HT-29 (cell line): ENCODE data around the gene ZNF438. TPM values are rescaled to one million over a fixed set of nuclear protein-coding genes. Genes with fewer than 3 reads are reported as not detected.
"Not testable (repeated sequence)": the region's sequence is repeated elsewhere in the genome, so short reads cannot be mapped to it uniquely, and the experiment has no call there.

Experiments
- DNase-seq: peaks from one replicate; pipeline ENCODE4 v3.0.0-alpha.2; 2015; ENCODE audit warnings: low spot score
- total RNA-seq: library from RNA; depleted of rRNA; stranded (reverse); fragments of >200 nt; shearing (Covaris generic); gene quantifications from 2 replicates; pipeline ENCODE4 v1.2.3, GENCODE V29; 2014; rRNA removed

Gene ZNF438, protein sequence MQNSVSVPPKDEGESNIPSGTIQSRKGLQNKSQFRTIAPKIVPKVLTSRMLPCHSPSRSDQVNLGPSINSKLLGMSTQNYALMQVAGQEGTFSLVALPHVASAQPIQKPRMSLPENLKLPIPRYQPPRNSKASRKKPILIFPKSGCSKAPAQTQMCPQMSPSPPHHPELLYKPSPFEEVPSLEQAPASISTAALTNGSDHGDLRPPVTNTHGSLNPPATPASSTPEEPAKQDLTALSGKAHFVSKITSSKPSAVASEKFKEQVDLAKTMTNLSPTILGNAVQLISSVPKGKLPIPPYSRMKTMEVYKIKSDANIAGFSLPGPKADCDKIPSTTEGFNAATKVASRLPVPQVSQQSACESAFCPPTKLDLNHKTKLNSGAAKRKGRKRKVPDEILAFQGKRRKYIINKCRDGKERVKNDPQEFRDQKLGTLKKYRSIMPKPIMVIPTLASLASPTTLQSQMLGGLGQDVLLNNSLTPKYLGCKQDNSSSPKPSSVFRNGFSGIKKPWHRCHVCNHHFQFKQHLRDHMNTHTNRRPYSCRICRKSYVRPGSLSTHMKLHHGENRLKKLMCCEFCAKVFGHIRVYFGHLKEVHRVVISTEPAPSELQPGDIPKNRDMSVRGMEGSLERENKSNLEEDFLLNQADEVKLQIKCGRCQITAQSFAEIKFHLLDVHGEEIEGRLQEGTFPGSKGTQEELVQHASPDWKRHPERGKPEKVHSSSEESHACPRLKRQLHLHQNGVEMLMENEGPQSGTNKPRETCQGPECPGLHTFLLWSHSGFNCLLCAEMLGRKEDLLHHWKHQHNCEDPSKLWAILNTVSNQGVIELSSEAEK
- total RNA-seq: 1.2 and 1.6 TPM in 2 replicates

DNA sequence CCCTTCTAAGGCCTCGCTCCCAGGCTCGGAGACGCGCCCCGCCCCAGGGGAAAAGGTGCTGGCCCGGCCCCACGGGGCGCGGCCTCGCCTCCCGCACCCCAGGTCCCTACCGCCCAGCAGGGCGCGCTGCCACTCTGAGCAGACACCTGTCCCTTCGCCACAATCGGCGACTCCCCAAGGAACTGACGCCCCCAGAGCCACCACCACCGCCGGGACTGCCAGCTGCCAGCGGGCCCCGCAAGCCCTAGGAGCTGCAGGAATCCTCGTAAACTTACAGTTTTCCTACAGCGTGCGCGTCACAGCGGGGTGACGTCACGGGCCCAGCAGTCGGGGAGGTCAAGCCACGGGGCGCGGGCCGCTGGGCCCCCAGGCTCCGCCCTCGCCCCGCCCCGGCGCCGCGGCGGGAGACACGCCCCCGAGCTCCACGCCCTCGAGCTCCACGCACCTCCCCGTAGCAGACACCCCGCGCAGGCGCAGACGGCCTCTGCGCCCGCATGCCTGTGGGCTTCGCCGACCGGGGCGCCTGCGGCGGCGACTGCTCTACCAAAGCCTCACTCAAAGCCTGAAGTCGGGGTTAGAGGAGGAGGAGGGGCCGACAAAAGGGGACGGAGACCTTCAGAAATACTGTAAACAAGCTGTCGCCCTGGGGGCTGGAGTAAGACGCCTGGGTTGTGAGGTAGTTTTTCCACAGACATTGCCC is at the start of gene ZNF438:
Gene ZNF438, minus strand, starts transcription at position 308 of the 700 bp plus-strand sequence. CDS start 154,831 bp downstream, outside the sequence.
- peak; percentile 92 for DNase-seq

DNA sequence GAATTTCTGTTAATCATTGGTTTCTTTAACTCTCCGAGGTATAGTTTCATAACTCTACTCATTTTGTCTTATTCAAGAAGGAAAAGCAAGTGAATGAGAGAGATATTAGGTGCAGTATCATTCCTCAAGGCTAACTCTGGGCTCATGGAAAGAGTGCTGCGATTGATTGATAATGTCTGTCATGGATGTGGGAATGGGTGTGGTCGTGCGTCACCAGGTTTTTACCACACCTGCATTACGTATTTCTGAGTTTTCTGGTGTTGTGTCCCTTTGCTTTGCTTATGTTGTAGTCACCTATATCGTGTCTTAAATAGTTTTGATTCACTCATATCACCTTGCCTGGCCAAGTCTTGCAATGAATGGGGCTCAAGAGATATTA is 44.9 kb upstream of the ZNF438 start:
- no peak for DNase-seq

DNA sequence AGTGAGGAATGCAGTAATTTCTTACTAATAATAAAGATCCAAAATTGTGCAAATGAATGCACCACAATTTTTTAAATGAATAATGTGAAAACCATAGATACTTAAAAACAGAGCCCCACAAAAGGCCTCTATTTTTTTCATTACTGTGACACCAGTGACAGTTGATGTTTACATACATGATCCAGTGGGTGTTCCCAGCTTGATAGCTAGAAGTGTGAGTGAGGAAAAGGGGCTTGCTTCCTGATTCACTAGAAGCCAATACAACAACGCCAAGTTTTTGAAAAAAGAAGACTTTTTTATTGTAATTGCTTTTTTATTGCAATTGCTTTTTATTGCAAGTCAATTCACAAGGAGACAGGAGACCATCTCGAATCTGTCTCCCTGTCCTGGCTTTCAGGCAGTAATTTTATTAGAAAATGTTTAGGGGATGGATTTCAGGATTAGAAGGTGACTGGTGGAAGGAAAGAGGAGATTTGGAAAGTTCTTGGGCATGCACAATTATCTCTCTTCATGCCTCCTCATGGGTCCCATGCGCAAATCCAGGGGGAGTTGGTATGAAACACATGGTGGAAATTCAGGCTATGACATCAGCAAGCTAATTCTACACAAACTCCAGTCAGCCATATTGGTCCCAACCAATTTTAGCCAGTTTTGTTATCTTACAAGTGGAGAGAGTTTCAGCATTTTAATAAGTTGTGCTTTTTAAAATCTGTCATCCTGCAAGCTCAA is 44.4 kb upstream of the ZNF438 start:
- DNase-seq: no peak

DNA sequence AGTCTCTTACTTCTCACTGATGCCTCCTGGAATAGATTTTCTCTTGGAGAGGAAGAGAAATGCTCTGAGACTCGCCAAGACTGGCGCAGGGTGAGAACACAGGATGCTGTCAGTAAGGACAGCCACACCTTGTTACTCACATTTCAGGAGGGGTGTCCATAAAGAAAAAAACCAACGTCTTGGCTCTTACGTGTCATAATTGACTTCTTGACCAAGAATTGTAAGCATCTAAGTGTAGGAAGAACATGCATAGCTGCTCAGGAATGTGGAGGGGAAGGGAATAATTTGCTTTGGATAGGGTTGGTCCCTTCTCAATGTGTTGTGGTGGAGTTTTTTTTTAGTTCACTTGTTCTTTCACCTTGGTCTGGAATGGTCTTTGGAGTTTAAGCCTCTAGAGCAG is 43.8 kb upstream of the ZNF438 start:
- DNase-seq: no peak

DNA sequence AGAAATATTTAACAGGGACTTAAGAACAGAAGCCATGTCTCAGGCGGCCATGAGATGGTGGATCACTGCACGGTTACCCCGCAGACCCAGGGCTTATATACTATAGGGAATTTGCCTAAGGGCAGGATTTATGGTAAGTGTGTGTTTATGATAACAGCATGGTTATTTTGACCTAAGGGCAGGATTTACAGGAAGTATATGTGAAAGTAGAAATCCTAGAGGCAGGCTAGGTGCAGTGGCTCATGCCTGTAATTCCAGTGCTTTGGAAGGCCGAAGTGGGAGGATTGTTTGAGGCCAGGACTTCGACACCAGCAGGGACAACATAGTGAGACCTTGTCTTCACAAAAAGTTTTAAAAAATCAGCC is 43.0 kb upstream of the ZNF438 start:
- DNase-seq: no peak

DNA sequence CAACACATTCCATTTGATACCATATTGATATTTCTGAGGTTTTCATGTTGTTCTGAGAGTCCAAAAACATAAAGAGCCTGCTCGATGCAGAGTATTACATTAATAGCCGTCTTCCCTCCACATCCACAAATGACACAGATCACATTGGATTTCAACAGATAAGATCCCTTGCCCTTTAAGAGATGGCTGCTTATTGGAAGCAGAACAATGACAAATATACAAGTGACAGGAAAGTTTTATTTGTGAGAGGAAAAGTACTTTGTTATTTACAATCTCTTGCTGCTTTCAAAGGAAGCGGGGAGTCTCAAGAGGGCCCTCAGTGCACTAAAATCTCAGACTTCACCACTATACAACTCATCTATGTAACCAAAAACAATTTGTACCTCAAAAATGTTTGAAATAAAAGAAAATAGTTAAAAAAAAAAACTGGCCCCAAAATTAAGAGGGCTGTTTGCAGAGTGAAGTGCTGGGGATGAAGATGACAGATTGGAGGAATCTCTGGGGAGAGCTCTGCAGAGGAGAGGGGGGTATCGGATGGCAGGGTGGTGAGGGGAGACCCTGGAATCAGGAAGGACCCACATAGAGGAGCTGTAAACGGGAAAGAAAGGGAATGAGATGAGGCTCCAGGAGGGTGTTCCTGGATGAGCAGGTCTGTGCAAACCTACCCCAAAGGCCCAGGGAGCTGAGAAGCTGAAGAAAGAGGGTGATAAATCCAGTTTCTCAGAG is 42.5 kb upstream of the ZNF438 start:
- no peak for DNase-seq

DNA sequence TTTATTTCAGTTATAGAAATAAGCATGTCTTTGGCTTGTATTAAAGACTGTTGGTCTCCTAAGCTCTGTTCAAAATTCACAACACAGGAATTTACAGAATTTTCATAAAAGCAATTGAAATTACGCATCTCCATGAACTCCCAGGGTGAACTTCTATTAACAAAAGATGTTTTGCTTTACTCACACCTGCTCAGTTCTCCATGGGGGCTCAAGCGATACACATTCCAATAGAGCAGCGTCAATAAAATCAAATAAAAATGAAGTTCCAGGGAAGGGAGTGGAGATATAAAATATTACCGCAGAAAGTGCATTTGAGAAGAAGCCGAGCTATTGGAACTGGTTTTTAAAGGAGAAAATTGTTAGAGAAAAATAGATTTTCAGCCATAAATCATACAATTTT is 41.5 kb upstream of the ZNF438 start:
- DNase-seq: no peak

DNA sequence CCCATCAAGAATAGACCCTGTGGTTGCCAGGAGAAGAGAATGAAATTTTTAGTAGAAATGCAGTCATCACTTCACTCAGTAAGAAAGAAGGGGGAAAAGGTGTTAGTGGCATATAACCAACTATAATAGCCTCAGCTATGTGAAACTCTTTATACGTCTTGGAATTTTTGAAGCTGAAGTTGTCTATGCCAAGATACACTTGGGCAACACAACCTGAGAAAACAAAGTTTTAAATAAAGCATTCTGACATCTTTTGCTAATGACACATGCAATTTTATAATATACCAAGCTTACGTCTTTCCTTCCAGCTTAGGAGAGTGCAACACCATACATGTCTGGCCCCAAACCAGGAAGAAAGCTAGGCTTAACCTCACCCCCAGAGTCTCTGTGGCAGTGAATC is 40.8 kb upstream of the ZNF438 start:
- DNase-seq: no peak

DNA sequence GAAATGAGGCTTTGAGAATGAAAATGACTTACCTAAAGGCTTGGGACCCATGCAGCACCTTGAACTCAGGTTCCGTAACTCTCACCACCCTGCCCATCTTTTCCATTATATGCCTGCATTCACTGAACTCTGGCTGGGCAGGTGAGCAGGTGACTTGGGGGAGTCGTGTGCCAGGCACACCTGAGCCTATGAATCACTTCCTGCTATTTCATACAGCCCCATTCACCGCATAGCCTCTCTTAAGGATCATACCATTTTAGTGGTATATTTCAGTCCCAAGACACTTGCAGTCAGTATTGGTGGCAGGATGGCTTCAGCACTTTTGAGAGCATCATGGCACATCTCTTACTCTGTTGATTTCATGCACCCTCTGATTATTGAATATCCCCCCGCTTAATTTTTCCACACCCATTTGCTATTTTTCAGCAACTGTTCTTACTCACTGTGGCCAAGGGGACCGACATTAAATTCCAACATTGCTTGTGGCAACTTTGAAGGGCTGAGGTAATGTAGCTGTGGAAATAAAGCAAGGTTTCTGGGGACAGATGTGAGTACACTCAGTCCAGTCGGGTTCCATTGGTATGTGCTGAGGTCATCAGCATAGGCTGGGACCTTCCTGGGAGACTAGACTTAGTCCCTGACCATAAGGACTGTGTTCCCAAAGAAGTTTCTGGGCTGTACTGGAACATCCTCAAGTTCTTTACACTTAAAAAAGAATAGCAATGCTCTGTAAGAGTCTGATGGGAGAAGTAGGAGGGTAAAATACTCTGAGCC is 39.8 kb upstream of the ZNF438 start:
- DNase-seq: no peak

DNA sequence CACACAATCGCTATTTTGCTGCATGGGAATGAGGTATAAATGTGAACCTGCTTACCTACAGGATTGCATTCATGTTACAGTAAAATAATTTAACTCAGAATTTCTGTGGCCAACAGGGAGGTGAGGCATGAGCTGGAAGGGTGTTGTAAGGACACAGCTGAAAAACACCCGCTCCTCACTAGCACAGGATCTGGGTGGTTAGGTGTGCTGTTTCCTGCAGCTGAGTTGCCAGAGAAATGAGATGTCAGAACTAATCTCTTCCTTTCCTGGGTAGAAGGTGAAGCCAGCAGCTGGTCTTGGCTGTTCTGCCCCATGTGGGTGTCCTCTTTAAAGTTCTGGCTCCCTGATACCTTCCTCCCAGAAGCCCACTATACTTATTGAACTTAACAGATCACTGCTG is 39.0 kb upstream of the ZNF438 start:
- no peak for DNase-seq

DNA sequence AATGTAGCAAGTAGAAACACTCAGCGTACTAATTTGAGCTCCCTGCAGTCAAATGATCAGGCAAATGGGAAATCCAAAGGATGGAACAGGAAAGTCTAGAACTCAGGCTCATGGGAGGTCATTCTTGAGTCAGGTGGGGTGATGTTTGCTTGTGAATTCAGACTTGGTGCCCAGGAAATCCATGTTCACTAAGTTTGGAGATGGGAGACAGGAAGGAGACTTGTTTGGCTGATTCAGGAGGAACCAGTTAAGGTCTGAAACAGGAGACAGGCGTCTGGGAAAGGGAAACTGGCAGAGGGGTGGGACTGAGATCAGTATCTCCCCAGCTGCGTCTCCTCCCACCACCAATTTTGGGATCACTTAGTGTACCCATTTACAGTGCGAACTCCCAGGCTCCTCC is 38.4 kb upstream of the ZNF438 start:
- no peak for DNase-seq

DNA sequence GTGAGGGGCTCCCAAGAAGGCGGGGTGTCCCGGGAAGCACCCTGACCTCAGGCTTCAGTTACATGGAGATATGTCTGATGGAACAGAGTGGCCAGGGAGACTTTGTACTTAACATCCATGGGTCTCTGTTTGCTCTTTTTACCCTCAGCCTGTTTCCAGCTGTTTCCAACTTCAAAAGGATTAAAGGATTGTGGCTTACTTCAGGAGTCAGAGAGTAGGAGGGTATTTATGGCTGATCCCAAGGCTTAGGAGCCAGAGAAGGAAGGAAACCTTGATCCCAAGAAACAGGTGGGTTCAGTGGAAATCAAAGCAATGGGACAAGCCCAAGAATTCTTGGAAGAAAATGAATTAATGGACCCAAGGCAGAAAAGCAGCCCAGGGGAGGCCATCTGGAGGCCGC is 37.7 kb upstream of the ZNF438 start:
- no peak for DNase-seq

DNA sequence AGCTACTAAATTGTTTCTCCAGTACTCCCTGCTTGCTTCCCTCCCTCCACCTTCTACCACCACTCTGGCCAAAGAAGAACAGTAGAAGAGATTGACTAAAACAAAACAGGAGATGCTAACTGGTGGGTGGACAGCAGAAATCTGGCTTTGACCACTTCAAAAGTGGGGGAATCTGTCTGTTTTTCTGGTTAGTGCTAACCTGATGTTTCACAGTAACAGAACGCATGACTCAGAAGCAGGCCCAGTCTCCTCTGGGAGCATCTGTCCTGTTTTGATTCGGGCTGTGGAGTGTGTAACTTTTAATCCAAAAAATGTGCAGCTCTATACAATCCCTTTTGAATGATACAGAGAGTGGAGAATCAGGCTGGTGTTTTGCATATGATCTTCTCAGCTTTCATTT is 32.7 kb upstream of the ZNF438 start:
- no peak for DNase-seq

DNA sequence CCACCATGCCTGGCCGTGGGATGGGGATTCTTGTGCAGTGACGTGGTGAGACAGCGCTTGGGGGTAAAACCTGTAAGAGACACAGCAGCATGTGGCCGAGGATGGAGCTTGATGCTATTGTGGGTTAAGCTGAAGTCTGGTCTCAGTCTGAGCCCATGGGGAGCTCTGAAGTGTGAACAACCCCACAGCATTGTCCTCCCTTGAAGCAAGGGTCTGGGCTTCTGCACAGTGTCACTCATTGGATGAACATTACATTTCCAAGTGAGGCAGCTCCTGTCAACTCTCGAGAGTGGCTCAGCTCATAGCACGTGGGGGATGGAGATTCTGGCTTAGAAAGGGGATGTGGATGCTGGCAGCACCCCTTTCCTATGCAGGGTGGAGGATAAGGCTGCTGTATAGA is 32.2 kb upstream of the ZNF438 start:
- DNase-seq: no peak

DNA sequence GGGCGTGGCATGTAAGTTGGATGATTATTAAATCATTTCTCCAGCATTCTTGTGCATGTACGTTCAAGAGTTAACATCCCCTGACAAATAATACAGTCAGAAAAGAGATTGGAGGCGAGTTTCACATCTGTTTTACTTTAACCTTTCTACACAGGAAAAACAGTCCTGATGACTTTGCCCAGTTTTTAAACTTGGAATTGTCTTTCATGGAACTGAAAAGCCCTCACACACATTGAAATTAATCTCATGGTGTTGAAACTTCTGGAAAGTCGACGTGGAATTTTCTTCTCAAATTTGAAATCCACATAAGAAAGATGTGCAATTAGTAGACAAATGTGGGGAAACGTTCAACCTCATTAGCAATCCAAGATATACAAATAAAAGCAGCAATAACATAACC is 31.2 kb upstream of the ZNF438 start:
- no peak for DNase-seq

DNA sequence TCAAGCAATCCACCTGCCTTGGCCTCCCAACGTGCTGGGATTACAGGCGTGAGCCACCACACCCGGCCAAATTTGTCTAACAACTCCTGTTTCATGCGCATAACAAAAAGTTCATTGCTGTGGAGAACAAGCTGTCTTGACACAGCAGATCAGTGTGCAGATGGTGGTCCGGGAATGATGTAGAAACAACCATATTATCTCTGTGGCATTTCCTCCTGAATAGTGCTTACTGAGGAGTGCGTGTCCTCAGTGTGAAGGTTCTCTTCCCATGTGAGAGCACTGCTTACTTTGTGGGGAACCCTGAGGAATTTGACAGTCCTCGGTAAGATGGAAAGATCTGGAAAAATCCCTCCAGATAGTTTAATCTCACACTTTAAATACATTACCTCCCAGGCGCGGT is 30.3 kb upstream of the ZNF438 start:
- no peak for DNase-seq

DNA sequence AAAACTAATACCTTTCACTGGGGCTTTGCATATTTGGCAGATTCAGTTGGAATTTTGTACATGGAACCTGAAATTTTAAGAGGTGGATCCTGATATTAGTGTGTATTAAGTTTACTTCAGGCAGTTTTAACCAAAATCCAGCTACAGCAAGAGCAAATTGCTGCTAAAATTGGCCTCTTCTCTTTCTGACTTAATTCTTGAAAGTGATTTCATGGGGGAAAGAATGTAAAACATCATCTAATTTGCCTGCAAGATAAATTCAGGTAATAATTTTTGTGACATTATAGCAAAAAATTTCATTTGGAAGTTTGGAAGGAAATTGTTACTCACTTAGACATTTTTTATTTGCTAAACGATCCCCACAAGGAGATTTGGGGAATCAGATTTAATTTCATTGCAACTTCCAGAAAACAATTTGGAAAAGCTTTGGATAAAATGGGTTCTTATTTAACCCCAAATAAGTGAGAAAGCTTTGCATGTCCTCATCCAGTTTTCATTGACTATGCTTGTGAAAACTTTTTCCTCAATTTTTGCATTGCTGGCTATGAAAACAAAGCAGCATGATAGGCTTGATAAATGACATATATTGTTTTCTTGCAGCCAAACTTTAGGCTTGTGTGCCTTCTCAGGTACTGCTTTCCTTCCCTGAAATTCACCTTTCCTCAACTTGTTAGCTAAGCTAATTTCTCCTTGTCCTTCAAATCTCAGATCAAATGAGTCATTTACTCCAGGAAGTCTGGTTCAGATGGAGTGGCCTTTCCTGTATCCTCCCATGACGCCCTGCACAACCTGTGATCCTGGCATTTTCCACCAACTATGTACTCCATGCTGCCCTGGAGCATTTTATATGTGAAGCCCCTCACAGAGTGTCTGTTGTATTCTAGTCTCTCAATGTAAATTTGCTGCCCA is 27.4 kb upstream of the ZNF438 start:
- DNase-seq: no peak

DNA sequence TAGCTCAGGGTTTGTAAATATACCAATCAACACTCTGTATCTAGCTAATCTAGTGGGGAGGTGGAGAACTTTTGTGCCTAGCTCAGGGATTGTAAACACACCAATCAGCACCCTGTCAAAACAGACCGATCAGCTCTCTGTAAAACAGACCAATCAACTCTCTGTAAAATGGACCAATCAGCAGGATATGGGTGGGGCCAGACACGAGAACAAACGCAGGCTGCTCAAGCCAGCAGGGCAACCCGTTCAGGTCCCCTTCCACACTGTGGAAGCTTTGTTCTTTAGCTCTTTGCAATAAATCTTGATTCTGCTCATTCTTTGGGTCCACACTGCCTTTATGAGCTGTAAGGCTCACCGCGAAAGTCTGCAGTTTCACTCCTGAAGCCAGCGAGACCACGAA is 25.0 kb upstream of the ZNF438 start:
- not testable (repeated sequence) for DNase-seq

DNA sequence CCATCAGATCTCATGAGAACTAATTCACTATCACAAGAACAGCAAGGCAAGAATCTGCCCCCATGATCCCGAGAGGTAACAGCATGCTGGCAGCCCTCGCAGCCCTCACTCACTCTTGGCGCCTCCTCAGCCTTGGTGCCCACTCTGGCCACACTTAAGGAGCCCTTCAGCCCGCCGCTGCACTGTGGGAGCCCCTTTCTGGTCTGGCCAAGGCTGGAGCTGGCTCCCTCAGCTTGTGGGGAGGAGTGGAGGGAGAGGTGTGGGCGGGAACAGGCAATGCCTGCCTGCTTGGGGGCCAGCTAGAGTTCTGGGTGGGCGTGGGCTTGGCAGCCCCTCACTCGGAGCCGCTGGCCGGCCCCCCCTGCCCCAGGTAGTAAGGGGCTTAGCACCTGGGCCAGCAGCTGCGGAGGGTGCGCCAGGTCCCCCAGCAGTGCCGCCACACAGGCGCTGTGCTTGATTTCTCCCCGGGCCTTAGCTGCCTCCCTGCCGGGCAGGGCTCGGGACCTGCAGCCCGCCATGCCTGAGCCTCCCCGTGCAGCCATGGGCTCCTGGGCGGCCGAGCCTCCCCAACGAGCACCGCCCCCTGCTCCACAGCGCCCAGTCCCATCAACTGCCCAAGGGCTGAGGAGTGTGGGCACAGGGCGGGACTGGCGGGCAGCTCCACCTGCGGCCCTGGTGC is 24.0 kb upstream of the ZNF438 start:
- DNase-seq: no peak
